Heart right ventricle (tissue), 16 donors: ENCODE measurements around the gene EFNA5. TPM values are rescaled to one million over a fixed set of nuclear protein-coding genes. Genes with fewer than 3 reads are reported as not detected.

ENCODE experiments used
- ATAC-seq, 8 donors: fragments of 200-7000 bp; cut with Tn5 transposase; one replicate each; pipeline ENCODE4 v1.9.1; 2020; ENCODE audit warnings: mild to moderate bottlenecking in 8 of 8, moderate library complexity in 8 of 8, moderate number of reproducible peaks in 1 of 8
- DNase-seq, 2 donors: peaks; one replicate each; pipeline ENCODE4 v3.0.0-alpha.2; 2020
- H3K27ac ChIP-seq, 10 donors: fragments of 200-600 bp; sonication (generic) in 2 of 10; one replicate each; pipeline versions ENCODE4 v1.5.0 to v1.8.0; 2020 to 2022; ENCODE audit warnings: mild to moderate bottlenecking in 3 of 10
- H3K27me3 ChIP-seq, 7 donors: fragments of 200-600 bp; one replicate each; pipeline ENCODE4 v1.8.0; 2021 to 2022; ENCODE audit warnings: mild to moderate bottlenecking in 2 of 7
- H3K36me3 ChIP-seq, 9 donors: fragments of 200-600 bp; sonication (generic) in 1 of 9; one replicate each; pipeline versions ENCODE4 v1.5.0 to v1.8.0; 2020 to 2022; ENCODE audit warnings: mild to moderate bottlenecking in 2 of 9
- H3K4me1 ChIP-seq, 9 donors: fragments of 200-600 bp; sonication (generic) in 1 of 9; one replicate each; pipeline versions ENCODE4 v1.5.0 to v1.8.0; 2020 to 2022; ENCODE audit warnings: mild to moderate bottlenecking in 4 of 9
- H3K4me3 ChIP-seq, 10 donors: fragments of 200-600 bp; sonication (generic) in 2 of 10; one replicate each; pipeline versions ENCODE4 v1.5.0 to v1.8.0; 2020 to 2022; ENCODE audit warnings: mild to moderate bottlenecking in 7 of 10, moderate library complexity in 2 of 10
- H3K9me3 ChIP-seq, 11 donors: fragments of 200-600 bp in 10 of 11; sonication (generic) in 2 of 11; one replicate each; pipeline versions ENCODE4 v1.5.0 to v1.8.0; 2013 to 2022; ENCODE audit warnings: mild to moderate bottlenecking in 2 of 11, control low read depth in 1 of 11, moderate library complexity in 1 of 11
- WGBS, 2 donors: extraction: QIAGEN DNeasy Blood & Tissue Kit; methylation state at CpG; one replicate each; pipeline ENCODE4 v1.1.7; 2013; ENCODE audit warnings: inconsistent platforms in 1 of 2; 5-methylcytosine and 5-hydroxymethylcytosine counted together
- intact Hi-C, 10 donors: fragments of 100-400 bp; cut with DNase I; formaldehyde crosslinking; loops; one replicate each; pipeline versions ENCODE4 v1.11.1 to v1.14.2; 2022
- polyA plus RNA-seq, 2 donors: library from polyadenylated mRNA; stranded (reverse); fragments of 200-250 nt; gene quantifications; one replicate each; pipeline ENCODE4 v1.2.3, GENCODE V29; 2013
- total RNA-seq, 10 donors: library from RNA; stranded (reverse); fragmentation: NEBNext Ultra II Directional in 3 of 10; extraction: Animal tissue kit (Norgen Biotek cat#: 25700) in 3 of 10; gene quantifications; one replicate each; pipeline versions ENCODE4 v1.2.1 to v1.2.4, GENCODE V29; 2021 to 2023
- TF ChIP-seq, protein P1 (sequence below), 9 donors: fragments of 200-600 bp; sonication (generic) in 2 of 9; IDR thresholded peaks; one replicate each; pipeline versions ENCODE4 v1.5.0 to v1.8.0; 2021 to 2022; ENCODE audit warnings: antibody characterized with exemption in 9 of 9, mild to moderate bottlenecking in 5 of 9, moderate library complexity in 1 of 9
- donor health status: Arrhythmogenic right ventricular cardiomyopathy.
- donor health status: ischemic (EF 13 %, LVEDD 7.1; RV severe dilation, severe dysfunction).
- donor health status: healthy with polysubstance abuse.
- donor health status: DM: no; HTN: yes; CAD: no.
- donor health status: DM: no; HTN: no; CAD: no.
- donor health status: ischemic (EF 25% LVEDD 6.9; RV normal size, moderate dysfunction).
- donor health status: ischemic (EF 25% LVEDD 5.7; RV mildly dilated, moderate dysfunction).
- donor health status: healthy.
- donor health status: DM: yes; HTN: yes; CAD: no.
- donor health status: Ischemic cardiomyopathy.
- donor health status: ischemic (EF 35%, LVEDD 5.7; RV mildly dilated, moderate dysfunction).
- donor health status: nonischemic (EF 11% LVEDD 7.7; RV severe dilation, severe dysfunction).
- donor health status: DM: yes; HTN: yes; CAD: no.
- donor health status: PGD.
- donor health status: ischemic (EF 29% LVEDD 5.4; RV normal size, mild dysfunction).
- donor health status: nonischemic (EF 23%, LVEDD 6.1; RV moderate dilation, normal function).

EFNA5 gene
- total and polyA plus RNA-seq, 12 donors: 6.9 to 49.4 (median 33.9) TPM

DNA sequence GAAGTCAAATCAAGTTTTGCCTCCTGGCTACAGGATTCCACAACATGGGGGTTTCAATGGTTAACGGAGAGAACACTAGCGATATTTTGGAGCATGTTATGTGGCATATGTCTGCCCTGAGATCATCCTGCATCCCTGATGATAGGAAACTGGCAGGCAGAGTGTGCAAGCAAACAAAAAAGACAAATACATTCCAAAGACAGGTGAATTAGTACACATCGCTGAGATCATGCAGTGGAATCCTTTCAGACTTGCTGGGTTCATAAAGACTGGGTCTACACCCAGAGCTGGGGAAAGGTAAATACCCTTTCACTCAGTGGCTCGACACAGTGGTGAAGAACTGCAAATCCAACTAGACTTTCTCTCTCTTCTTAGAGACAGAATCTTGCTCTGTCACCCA lies 286.5 kb downstream of the EFNA5 start:
- Histone ChIP-seq H3K36me3 (no peaks in the 10 kb centered on the region), H3K4me3 (no peak overlapping the region), H3K9me3 (no peaks in the 10 kb centered on the region), H3K4me1 (peaks cover 0 to 33% (median 19%) of the 10 kb centered on the region in 9 donors), H3K27ac (no peak overlapping the region), H3K27me3 (no peaks in the 10 kb centered on the region)
- DNase-seq (no peak), ATAC-seq (no peak)
- intact Hi-C loops: loop anchor here in 3 of 10 donors (10.0 kb wide), 3 partner anchors 191 to 291 kb away; partner anchors contain the start of gene EFNA5 (in 2 of the 3)
- 91 to 92% methylated on average over 4 of the region's 4 CpGs for WGBS, 2 donors
- TF ChIP-seq, protein P1, sequence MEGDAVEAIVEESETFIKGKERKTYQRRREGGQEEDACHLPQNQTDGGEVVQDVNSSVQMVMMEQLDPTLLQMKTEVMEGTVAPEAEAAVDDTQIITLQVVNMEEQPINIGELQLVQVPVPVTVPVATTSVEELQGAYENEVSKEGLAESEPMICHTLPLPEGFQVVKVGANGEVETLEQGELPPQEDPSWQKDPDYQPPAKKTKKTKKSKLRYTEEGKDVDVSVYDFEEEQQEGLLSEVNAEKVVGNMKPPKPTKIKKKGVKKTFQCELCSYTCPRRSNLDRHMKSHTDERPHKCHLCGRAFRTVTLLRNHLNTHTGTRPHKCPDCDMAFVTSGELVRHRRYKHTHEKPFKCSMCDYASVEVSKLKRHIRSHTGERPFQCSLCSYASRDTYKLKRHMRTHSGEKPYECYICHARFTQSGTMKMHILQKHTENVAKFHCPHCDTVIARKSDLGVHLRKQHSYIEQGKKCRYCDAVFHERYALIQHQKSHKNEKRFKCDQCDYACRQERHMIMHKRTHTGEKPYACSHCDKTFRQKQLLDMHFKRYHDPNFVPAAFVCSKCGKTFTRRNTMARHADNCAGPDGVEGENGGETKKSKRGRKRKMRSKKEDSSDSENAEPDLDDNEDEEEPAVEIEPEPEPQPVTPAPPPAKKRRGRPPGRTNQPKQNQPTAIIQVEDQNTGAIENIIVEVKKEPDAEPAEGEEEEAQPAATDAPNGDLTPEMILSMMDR (IDR thresholded peaks at IDR 0.05): no peak

DNA sequence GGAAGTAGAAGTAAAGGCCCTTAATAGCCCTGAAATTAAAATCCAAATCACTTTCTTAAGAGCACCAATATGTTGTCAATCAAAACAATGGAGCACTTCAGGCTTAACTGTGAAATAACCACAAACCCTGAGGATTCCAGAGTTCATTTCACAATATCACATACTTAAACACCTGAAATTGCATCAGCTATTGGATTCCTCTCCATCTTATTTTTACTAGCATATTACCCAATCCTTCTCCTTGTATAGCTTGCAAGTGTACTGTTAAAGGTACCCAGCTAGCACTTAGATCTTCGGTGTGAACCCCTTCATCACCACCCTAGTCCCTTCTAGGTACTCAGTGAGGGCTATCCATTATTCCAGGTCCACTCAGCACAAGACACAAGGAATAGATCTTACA lies 287.3 kb downstream of the EFNA5 start:
- Histone ChIP-seq H3K36me3 (no peaks in the 10 kb centered on the region), H3K4me1 (peaks cover 0 to 24% (median 11%) of the 10 kb centered on the region in 9 donors), H3K9me3 (no peaks in the 10 kb centered on the region), H3K4me3 (no peak overlapping the region), H3K27me3 (no peaks in the 10 kb centered on the region), H3K27ac (no peak overlapping the region)
- TF ChIP-seq, protein P1 (IDR thresholded peaks at IDR 0.05): no peak
- intact Hi-C loops: loop anchor here in 3 of 10 donors (10.0 kb wide), 3 partner anchors 191 to 291 kb away; partner anchors contain the start of gene EFNA5 (in 2 of the 3)
- ATAC-seq (no peak), DNase-seq (no peak)
- WGBS, 2 donors: 89 to 92% methylated on average over 1 of the region's 1 CpG

DNA sequence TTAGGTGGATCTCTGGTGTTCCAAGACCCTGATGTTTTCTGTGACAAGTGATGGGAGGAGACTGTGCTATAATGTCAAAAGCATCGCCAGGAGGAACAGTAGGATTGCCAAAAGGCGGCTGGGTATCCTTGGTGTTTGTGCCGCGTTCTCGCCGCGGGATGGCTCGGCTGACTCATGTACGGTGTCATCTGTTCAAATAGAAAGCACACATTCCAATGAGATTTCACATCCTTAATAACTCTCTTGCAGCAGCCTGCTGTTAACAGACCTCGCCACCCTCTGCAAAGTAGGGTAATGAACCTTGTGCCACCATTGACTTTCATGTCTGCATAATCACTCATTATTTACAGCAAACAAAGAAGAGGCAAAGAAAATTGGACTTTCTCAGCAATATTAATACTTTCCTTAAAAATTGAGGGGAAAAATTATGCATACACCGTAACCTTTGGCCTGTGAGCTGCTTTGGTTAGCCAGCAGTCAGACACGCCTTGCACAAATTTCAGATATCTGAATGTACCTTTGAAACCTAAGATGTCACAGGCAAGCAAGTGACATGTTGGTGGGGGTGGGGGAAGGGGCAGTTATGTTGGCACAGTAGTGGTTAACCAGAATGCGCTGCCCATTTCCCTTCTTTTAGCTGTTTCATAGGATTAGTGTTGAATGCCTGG lies 289.4 kb downstream of the EFNA5 start:
- intact Hi-C loops: loop anchor here in 3 of 10 donors (10.0 kb wide), 3 partner anchors 193 to 293 kb away; partner anchors contain the start of gene EFNA5 (in 2 of the 3)

DNA sequence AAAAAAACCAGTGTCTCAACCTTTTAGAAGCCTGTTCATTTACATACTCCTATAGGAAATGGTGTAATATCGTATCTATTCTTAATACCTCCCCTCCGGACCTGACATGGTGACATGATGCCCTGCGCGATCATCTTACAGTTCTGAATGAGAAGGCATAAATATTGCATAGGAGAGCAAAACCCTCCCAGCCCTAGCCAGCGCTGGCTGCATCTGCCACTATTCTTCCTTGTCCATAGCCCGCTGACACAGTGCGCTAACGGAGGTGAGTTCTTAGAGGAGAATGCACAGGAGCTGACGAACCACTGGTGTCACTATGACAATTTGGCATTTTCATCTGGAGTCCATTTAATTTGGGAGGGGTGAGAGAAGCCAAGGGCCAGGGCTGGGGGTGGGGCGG lies 290.1 kb downstream of the EFNA5 start:
- Histone ChIP-seq H3K9me3 (no peaks in the 10 kb centered on the region), H3K4me3 (no peak overlapping the region), H3K27me3 (no peaks in the 10 kb centered on the region), H3K27ac (peak overlapping the region in 1 of 10 donors; percentile 39), H3K36me3 (no peaks in the 10 kb centered on the region), H3K4me1 (peaks cover 0 to 15% (median 0%) of the 10 kb centered on the region in 9 donors)
- TF ChIP-seq, protein P1 (IDR thresholded peaks at IDR 0.05): no peak
- ATAC-seq (peak in 1 of 8 donors; percentile 27), DNase-seq (no peak)
- 95% methylated on average over 10 of the region's 10 CpGs for WGBS, 2 donors
- intact Hi-C loops: loop anchor here in 3 of 10 donors (10.0 kb wide), 3 partner anchors 194 to 294 kb away; partner anchors contain the start of gene EFNA5 (in 2 of the 3)

More for the DNA sequence above, 289.4 kb downstream of the EFNA5 start:
- DNase-seq (no peak), ATAC-seq (peak in 5 of 8 donors; percentile 12 to 71 (median 50))
- no peaks in the 10 kb centered on the region for H3K36me3 ChIP-seq
- H3K27me3 ChIP-seq: no peaks in the 10 kb centered on the region
- no peak overlapping the region for H3K4me3 ChIP-seq
- H3K27ac ChIP-seq: peak overlapping the region in 1 of 10 donors; percentile 39
- H3K9me3 ChIP-seq: no peaks in the 10 kb centered on the region
- peaks cover 0 to 15% (median 0%) of the 10 kb centered on the region in 9 donors for H3K4me1 ChIP-seq
- 80 to 90% methylated on average over 13 of the region's 13 CpGs for WGBS, 2 donors
- TF ChIP-seq, protein P1 (IDR thresholded peaks at IDR 0.05): no peak
